COLO668 (cell line): ENCODE results near the gene KPNA1.
"Not testable (repeated sequence)": the region's sequence is repeated elsewhere in the genome, so short reads cannot be mapped to it uniquely, and the experiment has no call there.

Source experiments
- DNase-seq: peaks from one replicate; lab custom pipeline; 2025; ENCODE audit not compliant: unreplicated experiment; lab: John Stamatoyannopoulos, UW

KPNA1 gene

DNA sequence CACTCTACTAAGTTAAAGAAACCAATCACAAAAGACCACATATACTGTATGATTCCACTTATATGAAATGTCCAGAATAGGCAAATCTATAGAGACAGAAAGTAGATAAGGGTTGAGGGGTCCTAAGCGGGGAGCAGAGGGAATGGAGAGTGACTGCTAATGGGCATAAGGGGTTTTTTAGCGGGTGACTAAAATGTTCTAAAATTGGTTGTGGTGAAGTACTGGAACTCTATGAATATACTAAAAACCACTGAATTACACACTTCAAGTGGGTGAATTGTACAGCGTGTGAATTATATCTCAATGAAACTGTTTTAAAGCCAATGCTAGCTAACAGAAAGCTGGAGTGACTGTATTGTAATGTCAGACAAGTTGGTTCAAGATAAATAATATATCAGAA, 33.3 kb downstream of the KPNA1 start:
- DNase-seq = no peak

DNA sequence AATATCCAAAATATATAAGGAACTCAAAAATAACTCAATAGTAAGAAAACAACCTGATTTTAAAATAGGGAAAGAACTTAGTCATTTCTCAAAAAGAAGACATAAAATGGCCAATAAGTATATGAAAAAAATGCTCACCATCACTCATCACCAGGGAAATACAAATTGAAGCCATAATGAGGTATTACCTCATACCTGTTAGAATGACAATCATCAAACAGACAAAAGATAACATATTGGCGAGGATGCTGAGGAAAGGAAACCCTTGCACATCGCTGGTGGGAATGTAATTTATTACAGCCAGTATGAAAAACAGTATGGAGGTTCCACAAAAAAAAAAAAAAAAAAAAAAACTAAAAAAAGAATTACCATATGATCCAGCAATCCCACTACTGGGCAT, 38.2 kb downstream of the KPNA1 start:
- DNase-seq = no peak

- DNase-seq = no peak
Measured at GRCh38 chr3:122475316-122475715, 39.4 kb downstream of the KPNA1 start.

- DNase-seq = no peak
Measured at GRCh38 chr3:122469659-122470058, 45.1 kb downstream of the KPNA1 start.

- DNase-seq = no peak
Measured at GRCh38 chr3:122468896-122469533, 45.7 kb downstream of the KPNA1 start.

- DNase-seq = no peak
Measured at GRCh38 chr3:122466701-122467240, 48.0 kb downstream of the KPNA1 start.

DNA sequence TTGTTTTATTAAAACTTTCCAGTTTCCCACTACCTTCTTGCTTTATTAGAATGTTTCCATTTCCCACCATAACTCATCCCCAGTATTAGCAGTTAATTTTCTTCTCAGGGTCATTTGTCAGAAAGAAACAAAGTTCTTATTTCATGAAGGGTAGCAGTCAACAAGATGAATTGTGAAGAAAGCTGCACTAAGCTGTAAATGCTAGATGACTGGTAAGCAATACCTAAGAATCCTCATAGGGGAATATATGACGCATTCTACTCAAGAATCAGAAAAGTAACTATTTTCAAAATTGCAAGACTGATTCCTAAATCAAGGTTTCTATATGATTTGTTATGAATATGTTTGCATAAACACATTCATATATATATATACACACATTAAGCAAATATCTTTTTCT, 50.1 kb downstream of the KPNA1 start:
- DNase-seq = no peak

DNA sequence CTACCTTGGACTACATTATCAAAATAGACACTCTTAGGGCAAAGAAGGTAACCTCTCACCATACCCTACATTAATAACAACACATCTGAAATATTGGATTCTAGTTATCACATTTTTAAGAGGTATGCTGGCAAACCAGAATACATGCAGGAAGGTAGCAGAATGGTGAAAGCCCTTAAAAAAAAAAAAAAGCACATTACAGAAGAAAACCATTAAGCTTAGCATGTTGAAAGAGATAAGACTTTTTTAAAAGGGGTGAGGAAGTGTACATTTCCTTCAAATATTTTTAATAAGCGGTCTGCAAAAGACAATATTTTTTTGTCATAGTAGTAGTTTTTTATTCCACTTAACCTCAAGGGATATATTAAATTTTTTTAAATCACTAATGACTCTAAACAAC, 52.3 kb downstream of the KPNA1 start:
- DNase-seq = no peak

DNA sequence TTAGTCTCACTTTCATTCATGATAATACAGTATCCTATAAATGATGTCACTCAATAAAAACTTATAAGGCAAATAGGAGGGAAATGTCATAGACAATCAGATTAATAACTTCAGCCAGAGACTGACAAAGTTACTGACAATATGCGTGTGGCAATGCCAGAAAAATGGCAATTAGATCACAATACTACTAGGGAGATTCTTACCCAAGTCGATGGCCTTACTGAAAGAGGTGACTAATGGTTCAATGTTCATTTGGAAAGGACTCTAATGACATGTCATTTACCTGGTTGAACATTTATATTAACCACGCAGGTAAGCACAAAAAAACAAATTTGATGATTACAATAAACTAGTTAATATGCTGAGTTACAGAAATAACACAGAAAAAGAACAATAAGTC, 52.9 kb downstream of the KPNA1 start:
- DNase-seq = no peak

GRCh38 chr3:122458992-122459391, 55.7 kb downstream of the KPNA1 start:
- DNase-seq = no peak

GRCh38 chr3:122457706-122458105, 57.0 kb downstream of the KPNA1 start:
- no peak for DNase-seq

GRCh38 chr3:122456074-122456473, 58.7 kb downstream of the KPNA1 start:
- no peak for DNase-seq

DNA sequence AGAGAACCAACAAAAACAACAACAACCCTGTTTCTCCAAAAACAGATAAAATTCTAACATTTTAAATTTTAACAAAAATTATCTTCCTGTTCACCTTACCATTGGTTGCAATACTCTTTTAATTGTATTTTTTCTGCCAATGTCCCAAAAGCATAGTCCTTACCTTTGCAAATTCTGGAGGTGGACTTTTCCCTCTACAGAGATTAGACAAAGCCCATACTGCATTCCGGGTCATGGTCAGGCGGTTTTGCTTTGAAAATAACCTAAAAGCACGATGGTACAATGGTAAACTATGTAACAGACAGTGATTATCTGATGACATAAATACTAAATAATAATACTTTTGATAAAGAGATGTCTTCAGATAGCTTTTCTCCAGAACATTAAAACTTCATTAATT, 63.4 kb downstream of the KPNA1 start:
- DNase-seq = no peak

GRCh38 chr3:122448218-122448617, 66.5 kb downstream of the KPNA1 start:
- not testable (repeated sequence) for DNase-seq

DNA sequence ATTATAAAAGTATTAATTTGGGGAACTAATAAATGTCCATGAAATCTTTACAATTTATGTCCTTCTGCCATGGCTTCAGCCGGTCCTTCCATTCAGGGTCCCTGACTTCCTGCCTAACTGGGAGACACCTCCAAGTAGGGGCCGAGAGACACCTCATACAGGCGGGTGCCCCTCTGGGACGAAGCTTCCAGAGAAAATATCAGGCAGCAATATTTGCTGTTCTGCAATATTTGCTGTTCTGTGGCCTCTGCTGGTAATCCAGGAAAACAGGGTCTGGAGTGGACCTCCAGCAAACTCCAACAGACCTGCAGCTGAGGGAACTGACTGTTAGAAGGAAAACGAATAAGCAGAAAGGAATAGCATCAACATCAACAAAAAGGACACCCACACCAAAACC, 70.2 kb downstream of the KPNA1 start:
- DNase-seq = not testable (repeated sequence)

DNA sequence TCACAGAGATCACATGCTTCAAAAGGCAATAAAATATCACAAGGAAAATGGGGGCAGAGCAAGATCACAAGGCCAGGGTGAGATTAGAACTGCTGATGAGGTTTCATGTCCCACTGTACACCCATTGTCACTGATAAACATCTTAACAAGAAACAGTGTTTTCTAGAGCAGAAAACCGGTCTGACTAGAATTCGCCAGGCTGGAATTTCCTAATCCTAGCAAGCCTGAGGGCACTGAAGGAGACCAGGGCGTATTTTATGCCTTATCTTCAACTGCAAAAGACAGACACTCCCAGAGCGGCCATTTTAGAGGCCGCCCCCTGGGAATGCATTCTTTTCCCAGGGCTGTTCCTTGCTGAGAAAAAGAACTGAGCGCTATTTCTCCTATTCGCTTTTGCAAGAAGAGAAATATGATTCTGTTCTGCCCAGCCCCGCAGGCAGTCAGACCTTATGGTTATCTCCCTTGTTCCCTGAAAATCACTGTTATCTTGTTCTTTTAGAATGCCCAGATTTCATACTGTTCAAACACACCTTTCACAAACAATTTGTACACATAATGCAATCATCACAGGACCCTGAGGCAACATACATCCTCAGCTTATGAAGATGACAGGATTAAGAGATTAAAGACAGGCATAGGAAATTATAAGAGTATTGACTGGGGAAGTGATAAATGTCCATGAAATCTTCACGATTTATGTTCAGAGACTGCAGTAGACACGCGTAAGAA, 70.8 kb downstream of the KPNA1 start:
- DNase-seq = not testable (repeated sequence)

- no peak for DNase-seq
Measured at GRCh38 chr3:122443090-122443489, 71.6 kb downstream of the KPNA1 start.

DNA sequence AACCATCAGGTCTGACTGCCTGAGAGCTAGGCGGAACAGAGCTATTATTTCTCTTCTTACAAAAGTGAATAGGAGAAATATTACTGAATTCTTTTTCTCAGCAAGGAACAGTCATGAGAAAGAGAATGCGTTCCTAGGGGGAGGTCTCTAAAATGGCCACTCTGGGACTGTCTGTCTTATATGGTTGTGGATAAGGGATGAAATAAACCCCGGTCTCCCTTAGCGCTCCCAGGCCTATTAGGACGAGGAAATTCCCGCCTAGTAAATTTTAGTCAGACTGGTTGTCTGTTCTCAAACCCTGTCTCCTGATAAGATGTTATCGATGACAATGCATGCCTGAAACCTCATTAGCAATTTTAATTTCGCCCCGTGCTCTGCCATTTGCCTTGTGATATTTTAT, 78.8 kb downstream of the KPNA1 start:
- no peak for DNase-seq

GRCh38 chr3:122430371-122430770, 84.4 kb downstream of the KPNA1 start:
- no peak for DNase-seq

DNA sequence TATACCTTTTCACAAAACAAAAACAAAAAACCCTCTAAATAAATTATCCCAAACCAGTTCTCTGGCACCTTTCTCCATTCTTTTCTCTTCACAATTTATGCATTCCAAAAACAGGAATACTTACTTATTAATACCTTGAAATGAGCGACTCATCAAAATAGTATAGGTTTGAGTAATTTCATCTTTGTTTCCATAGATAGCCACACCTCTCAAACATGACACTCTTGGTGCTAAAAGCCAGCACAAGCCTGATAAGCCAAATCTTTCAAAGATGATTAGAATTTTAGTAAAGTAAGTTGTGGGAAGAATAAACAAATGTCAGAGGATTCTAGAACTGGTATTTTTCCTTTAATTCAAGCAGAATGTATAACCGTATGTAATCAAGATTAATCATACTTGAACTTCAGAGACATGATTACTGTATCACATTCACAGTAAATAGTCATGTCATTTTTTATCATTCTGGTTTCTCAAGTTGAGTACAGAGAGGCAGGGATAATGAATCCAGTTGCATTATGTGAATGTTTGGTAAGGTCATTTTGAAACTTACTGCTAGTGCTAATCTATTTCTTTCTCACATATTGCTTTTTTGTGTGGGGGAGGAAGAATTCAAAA, 86.8 kb downstream of the KPNA1 start:
- no peak for DNase-seq

DNA sequence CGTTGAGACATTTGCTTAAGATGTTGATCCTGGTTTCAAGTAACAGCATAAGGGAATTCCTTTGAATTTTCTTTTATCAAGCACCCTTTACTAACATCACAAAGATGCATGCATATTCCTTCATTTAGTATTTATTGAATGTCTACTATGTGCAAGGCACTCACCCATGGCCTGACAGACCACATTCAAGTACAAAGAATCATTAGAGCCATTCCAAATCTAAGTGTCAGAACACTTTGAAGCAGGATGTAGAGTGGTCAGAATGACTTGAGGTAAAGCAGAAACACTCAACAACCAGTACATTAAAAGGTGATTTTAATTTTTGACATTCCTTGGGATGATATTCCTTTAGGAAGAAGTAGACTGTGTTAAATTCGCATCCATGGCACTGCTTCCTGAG, 92.9 kb downstream of the KPNA1 start:
- no peak for DNase-seq

GRCh38 chr3:122421101-122421500, 93.6 kb downstream of the KPNA1 start:
- DNase-seq = no peak
